Calu3 (cell line): ENCODE results near the gene GRAMD2A. TPM values are rescaled to one million over a fixed set of nuclear protein-coding genes. Genes with fewer than 3 reads are reported as not detected.

ENCODE experiments used
- Bru-seq: library from RNA; stranded (reverse); fragments of 400-500 nt; gene quantifications from one replicate; lab custom pipeline; 2021; lab: Mats Ljungman, UMichigan
- BruChase-seq, 2 experiments: library from RNA; stranded (reverse); fragments of 400-500 nt; gene quantifications; one replicate each; lab custom pipeline; 2021; lab: Mats Ljungman, UMichigan
- BruUV-seq: library from RNA; stranded (reverse); fragments of 400-500 nt; replicated peaks from 2 replicates; lab custom pipeline; 2021; lab: Mats Ljungman, UMichigan
- CTCF ChIA-PET: fragments of 300-600 bp; sonication (Branson Sonifier 250); formaldehyde crosslinking; loops from one replicate; lab custom pipeline; 2022; ENCODE audit warnings: antibody characterized with exemption; lab: Charles Lee
- DNase-seq: peaks from one replicate; pipeline ENCODE4 v3.0.0; 2022
- H3K27ac Mint-ChIP-seq: one replicate; pipeline ENCODE4 v1.8.0; 2022; ENCODE audit warnings: mixed read lengths; ENCODE audit not compliant: unreplicated experiment
- H3K27me3 Mint-ChIP-seq: one replicate; pipeline ENCODE4 v1.8.0; 2022; ENCODE audit warnings: mixed read lengths; ENCODE audit not compliant: unreplicated experiment
- H3K36me3 Mint-ChIP-seq: one replicate; pipeline ENCODE4 v1.8.0; 2022; ENCODE audit warnings: mild to moderate bottlenecking, moderate library complexity, mixed read lengths; ENCODE audit not compliant: insufficient read depth, unreplicated experiment
- H3K4me1 Mint-ChIP-seq: one replicate; pipeline ENCODE4 v1.8.0; 2022; ENCODE audit warnings: mild to moderate bottlenecking, low read depth, mixed read lengths; ENCODE audit not compliant: unreplicated experiment
- H3K4me3 Mint-ChIP-seq: one replicate; pipeline ENCODE4 v1.8.0; 2022; ENCODE audit warnings: mild to moderate bottlenecking, low read depth, moderate library complexity, mixed read lengths; ENCODE audit not compliant: unreplicated experiment
- H3K9me3 Mint-ChIP-seq: one replicate; pipeline ENCODE4 v1.8.0; 2022; ENCODE audit warnings: low read depth, mixed read lengths; ENCODE audit not compliant: unreplicated experiment
- intact Hi-C: fragments of 100-400 bp; cut with micrococcal nuclease; formaldehyde crosslinking; loops from one replicate; pipeline ENCODE4 v1.10.0; 2022; ENCODE audit not compliant: unreplicated experiment
- long read RNA-seq: library from polyadenylated mRNA; stranded (forward); transcript quantifications from one replicate; pipeline ENCODE4 v2.0.0, GENCODE V29; 2022
- total RNA-seq: library from RNA; stranded (reverse); gene quantifications from 2 replicates; pipeline ENCODE4 v1.2.3, GENCODE V29; 2022
- TF ChIP-seq, protein P1 (sequence below): fragments of 200-600 bp; IDR thresholded peaks from one replicate; pipeline ENCODE4 v1.8.0; 2022; ENCODE audit warnings: antibody characterized with exemption; ENCODE audit not compliant: unreplicated experiment

The GRAMD2A gene
- total RNA-seq, result 0.95 and 2.2 TPM in 2 replicates
- Bru-seq, nascent RNA, result percentile 25 among the genes with signal in this experiment
- percentile 36 among the genes with signal in this experiment for BruChase-seq, experiment 1, labeled RNA remaining after a 6-hour chase
- percentile 35 among the genes with signal in this experiment for BruChase-seq, experiment 2, labeled RNA remaining after a 2-hour chase
- long read RNA-seq, partial matches to known transcripts, result 0 of 3 reads
- long read RNA-seq, other reads (novel, unspliced or antisense), result 2 of 3 reads

DNA sequence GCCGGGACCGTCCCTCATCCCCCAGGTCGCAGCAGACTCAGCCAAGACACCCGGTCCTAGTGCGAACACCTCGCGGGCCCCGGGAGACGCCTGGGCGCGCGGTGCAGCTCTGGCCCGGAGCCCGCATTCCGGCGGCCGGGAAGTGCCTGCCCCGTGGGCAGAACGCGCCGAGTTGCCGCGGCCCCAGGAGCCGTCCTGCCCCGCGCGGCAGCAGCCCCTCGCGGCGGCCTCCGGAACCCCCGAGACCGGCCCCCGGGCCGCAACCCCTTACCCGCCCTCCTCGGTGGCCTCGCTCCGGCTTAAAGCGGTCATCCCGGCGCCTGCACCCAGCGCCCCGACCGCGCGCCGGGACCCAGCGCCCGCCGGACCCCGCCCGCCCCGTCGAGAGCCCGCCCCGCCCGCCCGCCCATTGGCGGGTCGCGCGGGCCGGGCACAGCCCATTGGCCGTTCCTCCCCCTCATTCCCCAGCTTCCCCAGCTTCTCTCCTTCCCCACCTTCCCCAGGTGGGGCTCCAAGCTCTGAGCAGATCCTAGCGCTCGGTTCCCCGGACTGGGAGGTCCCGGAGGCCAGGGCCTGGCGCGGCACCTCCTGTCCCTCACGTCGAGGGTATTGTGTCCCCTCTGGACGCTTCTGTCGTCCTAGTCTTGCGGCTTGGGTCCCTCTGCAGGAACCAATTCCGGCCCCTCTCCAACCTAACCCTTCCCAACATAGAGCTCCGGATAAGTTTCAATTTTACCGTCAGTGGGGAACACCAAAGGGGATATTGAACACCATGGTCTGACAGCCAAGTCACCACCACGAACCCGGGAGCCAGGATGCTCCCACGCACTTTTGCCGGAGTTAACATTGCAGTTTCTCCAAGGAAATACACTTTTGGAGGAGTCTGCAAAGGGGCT is at the start of gene GRAMD2A:
Gene GRAMD2A (minus strand): TSS at position 328 of the 896 bp plus-strand sequence.
- H3K27me3 Mint-ChIP-seq, result no peaks in the 10 kb centered on the region
- DNase-seq, result peak; percentile 80
- no peaks in the 10 kb centered on the region for H3K9me3 Mint-ChIP-seq
- TF ChIP-seq, protein P1, sequence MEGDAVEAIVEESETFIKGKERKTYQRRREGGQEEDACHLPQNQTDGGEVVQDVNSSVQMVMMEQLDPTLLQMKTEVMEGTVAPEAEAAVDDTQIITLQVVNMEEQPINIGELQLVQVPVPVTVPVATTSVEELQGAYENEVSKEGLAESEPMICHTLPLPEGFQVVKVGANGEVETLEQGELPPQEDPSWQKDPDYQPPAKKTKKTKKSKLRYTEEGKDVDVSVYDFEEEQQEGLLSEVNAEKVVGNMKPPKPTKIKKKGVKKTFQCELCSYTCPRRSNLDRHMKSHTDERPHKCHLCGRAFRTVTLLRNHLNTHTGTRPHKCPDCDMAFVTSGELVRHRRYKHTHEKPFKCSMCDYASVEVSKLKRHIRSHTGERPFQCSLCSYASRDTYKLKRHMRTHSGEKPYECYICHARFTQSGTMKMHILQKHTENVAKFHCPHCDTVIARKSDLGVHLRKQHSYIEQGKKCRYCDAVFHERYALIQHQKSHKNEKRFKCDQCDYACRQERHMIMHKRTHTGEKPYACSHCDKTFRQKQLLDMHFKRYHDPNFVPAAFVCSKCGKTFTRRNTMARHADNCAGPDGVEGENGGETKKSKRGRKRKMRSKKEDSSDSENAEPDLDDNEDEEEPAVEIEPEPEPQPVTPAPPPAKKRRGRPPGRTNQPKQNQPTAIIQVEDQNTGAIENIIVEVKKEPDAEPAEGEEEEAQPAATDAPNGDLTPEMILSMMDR, result no peak
- peaks cover 67% of the 10 kb centered on the region for H3K36me3 Mint-ChIP-seq
- peak within 1 kb of the TSS; percentile 66 for H3K4me3 Mint-ChIP-seq
- peaks cover 26% of the 10 kb centered on the region for H3K4me1 Mint-ChIP-seq
- CTCF ChIA-PET, result interaction anchor here (1.2 to 2.5 kb wide), 4 partner anchors 10 to 34 kb away, joined by 3 to 10 read pairs (median 6); partner anchors contain the start of gene PKM
- H3K27ac Mint-ChIP-seq, result peak within 1 kb of the TSS; percentile 72
- BruUV-seq, result no TSS peak
- intact Hi-C loops, result loop anchor here (2.0 kb wide), 1 partner anchor 89 kb away; no protein-coding TSS in a partner anchor

DNA sequence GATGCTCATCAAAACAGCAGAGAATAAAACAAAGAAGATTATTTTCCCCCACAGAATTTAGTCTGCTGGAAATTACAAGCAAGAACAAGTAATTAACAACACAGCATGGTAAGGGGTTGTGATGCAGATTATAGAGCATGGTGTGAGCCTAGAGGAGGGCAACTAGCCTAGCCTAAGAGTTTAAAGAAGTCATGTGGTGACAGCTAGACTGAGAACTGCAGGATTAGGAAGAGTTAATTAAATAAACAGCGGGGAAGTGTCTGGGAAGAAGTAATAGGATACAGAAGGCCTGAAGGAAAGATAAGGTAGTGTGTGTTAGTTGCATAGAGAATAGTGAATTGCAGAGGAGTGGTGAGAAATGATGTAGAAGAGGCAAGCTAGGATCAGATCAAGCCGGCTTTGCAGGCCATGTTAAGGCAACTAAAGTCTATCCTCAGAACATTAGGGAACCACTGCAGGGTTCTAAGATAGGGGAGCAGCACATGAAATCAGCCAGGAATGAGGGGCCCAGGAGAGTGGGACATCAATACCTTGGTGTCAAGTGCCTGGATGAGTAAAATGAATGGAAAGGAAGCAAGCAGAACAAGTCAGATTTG is 45.3 kb upstream of the GRAMD2A start:
- BruUV-seq, result no TSS peak
- Mint-ChIP-seq H3K4me3 (no peak overlapping the region), H3K36me3 (peaks cover 27% of the 10 kb centered on the region), H3K4me1 (no peaks in the 10 kb centered on the region), H3K9me3 (no peaks in the 10 kb centered on the region), H3K27ac (no peak overlapping the region), H3K27me3 (no peaks in the 10 kb centered on the region)
- CTCF ChIA-PET, result interaction anchor here (2.7 kb wide), 1 partner anchor 16 kb away, joined by 7 read pairs; no protein-coding TSS in a partner anchor
- TF ChIP-seq, protein P1, result no peak
- no peak for DNase-seq
- intact Hi-C loops, result no loop called here

DNA sequence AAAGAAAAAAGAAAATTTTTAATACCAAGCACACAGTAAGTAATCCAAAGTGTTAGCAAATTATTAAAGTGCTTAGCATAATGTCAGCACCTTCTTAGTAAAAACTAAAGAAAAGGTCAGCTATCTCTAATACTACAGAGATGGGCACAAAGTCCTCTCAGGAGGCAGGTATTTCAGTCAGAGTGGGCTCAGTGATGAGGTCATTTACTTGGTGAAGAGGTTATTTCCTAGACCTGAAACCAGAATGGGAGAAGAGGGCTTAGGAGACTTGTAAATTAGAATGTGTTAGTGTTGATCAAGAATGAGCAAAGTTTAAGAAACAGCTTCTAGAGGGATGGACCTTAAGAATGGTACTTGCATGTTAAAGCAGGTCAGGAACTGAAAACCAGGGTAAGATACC is 42.1 kb upstream of the GRAMD2A start:
- TF ChIP-seq, protein P1, result no peak
- DNase-seq, result no peak
- Mint-ChIP-seq H3K4me3 (no peak overlapping the region), H3K27ac (no peak overlapping the region), H3K9me3 (no peaks in the 10 kb centered on the region), H3K4me1 (peaks cover 26% of the 10 kb centered on the region), H3K27me3 (no peaks in the 10 kb centered on the region), H3K36me3 (peaks cover 41% of the 10 kb centered on the region)
- intact Hi-C loops, result no loop called here
- CTCF ChIA-PET, result interaction anchor here (0.6 to 1.7 kb wide), 2 partner anchors 13 to 49 kb away, joined by 3 to 8 read pairs; no protein-coding TSS in a partner anchor
- BruUV-seq, result no TSS peak

DNA sequence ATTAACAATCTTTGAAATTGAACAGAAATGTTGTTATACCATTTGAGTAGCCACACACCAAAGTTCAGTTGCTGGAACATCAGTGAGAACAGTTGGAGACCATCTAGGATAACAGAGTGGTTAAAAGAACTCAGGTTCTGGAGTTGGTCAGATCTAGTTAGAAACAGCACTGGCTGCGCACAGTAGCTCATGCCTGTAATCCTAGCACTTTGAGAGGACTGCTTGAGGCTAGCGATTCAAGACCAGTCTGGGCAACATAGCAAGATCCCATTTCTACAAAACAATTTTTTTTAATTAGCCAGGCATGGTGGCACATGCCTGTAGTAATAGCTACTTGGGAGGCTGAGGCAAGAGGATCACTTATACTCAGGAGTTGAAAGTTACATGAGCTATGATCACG is 41.0 kb upstream of the GRAMD2A start:
- Mint-ChIP-seq H3K27ac (peak overlapping the region; percentile 97), H3K9me3 (no peaks in the 10 kb centered on the region), H3K4me3 (no peak overlapping the region), H3K27me3 (no peaks in the 10 kb centered on the region), H3K4me1 (peaks cover 34% of the 10 kb centered on the region), H3K36me3 (peaks cover 43% of the 10 kb centered on the region)
- TF ChIP-seq, protein P1, result no peak
- CTCF ChIA-PET, result interaction anchor here (1.7 kb wide), 1 partner anchor 12 kb away, joined by 8 read pairs; no protein-coding TSS in a partner anchor
- DNase-seq, result no peak
- intact Hi-C loops, result no loop called here
- BruUV-seq, result no TSS peak
